GM20431 (cell line): Measurements from ENCODE around the gene CD109.

ENCODE experiments used
- in situ Hi-C: fragments of 300-500 bp; cut with MseI, MboI; formaldehyde crosslinking; loops from one replicate; pipeline ENCODE4 v1.15.0; 2020; ENCODE audit warnings: low sequenced_read_pairs; ENCODE audit not compliant: unreplicated experiment

CD109 gene

DNA sequence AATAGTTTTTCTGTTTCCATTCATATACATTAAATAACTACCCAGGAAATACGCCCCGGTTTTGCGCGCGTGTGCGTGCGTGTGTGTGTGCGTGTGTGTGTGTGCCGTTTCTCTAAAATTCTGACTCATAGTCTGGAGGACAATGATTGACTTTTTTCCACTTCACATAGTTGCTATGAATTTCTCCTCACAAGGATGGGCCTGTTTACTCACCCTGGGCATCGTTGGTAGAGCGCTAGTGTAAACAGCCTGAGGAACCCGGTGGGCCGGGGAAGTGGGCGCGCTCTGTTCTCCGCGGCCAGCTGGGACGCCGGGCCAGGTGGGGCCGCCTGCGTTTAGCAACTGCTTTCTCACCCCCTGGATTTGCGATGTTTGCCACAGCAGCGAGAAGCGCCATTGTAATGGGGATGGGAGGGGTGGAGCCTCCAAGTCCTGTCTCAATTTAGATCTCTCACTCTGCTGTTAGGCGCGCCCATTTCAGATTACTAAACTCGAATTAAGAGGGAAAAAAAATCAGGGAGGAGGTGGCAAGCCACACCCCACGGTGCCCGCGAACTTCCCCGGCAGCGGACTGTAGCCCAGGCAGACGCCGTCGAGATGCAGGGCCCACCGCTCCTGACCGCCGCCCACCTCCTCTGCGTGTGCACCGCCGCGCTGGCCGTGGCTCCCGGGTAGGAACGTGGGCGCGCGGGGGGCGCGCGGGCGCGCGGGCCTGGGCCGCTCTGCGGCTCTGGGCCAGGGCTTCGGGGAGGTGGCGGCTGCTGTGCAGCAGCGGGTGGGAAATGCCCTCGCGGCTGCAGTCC, at the start of gene CD109:
Gene CD109 (plus strand): TSS at position 585 of the 803 bp plus-strand sequence. CDS start 13 bp downstream, at position 598.
- in situ Hi-C loops = no loop called here

GRCh38 chr6:73648166-73648565, 47.8 kb upstream of the CD109 start:
- in situ Hi-C loops = no loop called here

GRCh38 chr6:73649783-73650182, 46.2 kb upstream of the CD109 start:
- in situ Hi-C loops = no loop called here

DNA sequence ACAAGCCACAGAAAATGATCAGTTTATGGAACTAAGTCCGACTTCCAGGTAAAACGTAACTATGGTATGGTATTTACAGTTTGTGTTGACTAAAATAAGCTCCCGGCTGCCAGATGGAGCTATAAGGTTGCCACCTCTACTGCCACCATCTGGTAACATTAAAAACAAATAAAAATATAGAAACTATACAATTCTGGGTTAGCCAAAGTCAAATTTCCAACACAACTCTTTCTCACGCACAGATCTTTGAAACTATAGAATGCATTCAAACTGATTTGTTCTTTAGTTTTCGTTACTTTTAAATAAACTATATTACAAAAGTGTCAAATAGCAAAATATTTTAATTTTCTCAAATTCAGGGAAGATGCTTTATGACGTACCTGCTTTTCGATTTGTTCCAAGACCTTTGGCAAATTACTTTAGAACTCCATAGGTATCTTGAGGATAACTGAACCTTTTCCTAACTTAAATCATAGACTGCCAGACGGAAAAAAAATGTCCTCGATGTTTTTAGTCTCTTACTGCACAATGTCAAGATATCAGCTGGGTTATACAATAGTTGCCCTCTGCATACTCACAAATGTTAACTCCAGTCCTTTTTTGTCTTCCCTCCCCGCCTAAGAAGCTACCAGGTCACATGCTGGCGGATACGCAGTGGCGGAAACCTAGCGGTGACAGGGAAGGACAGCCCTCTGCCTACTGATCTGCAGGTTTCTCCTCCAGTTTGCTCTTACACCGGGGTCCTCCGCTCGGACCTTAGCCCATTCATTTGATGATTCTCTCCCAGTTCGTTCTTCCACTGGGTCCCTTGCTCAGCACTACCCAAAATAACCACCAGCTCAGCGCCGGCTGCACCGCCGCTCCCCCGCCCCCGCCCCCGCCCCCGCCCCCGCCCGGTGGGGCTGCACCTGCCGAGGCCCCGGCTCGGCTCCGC, 43.1 kb upstream of the CD109 start:
- in situ Hi-C loops = no loop called here

GRCh38 chr6:73653571-73654424, 42.2 kb upstream of the CD109 start, which contains the start of gene SLC17A5:
TSS of gene SLC17A5 (minus strand) at chr6:73653992. CDS start at chr6:73653886, 106 bp downstream.
- in situ Hi-C loops = no loop called here

DNA sequence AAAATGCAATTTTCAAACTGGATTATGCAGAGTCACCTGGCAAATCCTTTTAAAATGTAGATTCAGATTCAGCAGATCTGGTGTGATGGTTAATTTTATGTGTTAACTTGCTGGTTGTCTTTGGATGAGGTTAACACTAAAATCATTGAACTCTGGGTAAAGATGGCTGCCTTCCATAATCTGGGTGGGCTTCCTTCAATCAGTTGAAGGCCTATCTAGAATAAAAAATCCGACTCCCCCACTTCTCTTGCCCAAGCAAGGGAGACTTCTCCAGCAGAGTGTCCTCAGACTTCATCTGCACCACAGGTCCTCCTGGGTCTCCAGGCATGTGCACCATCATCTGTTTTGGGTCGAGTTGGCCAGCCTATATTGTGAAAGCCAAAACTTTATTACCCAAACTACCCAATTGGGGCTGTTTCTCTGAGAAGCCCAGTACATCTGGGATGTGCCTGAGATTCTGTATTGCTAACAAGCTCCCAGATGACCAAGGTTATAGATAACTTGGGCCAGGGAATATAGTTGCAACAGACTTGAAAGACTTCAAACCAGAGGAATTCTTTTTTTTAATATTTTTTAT, 40.6 kb upstream of the CD109 start:
- in situ Hi-C loops = no loop called here

DNA sequence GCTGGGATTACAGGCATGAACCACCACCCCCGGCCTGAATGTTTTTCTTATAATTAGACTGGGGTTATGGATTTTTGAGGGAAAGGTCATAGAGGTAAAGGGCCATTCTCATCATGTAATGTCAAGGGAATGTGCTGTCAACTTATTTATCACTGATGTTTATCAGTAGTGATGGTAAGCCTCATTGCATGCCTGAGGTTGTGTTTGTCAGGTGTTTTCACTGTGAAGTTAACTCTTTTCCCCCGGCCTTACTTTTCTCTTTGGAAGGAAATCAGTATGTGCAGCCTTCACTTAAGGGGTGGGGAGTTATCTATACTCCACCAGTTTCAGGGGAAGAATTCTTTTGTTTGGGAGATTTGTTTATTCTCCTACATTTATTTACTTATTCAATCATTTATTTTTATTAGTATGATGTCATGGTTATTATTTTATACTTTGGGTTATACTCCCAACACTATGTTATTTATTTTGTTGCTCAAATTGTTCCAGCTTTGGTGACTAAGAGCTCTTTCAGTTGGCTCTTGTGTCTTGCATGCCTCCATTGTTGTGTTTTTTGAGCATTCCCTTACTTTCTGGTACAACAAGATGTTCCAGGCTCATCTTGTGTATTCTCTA, 39.4 kb upstream of the CD109 start:
- in situ Hi-C loops = no loop called here

DNA sequence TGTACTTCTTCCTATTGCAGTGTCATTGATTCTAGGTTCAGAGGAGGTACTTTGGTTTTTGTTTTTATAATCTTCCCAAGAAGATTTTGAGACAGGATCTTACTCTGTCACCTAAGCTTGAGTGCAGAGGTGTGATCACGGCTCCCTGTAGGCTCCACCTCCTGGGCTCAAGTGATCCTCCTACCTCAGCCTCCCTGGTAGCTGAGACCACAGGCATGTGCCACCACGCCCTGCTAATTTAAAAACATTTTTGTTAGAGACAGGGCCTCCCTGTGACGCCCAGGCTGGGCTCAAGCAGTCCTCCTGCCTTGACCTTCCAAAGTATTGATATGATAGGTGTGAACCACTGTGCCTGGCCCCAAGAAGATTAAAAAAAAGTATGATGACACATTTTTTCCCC, 38.8 kb upstream of the CD109 start:
- in situ Hi-C loops = no loop called here

GRCh38 chr6:73664701-73665100, 31.3 kb upstream of the CD109 start:
- in situ Hi-C loops = no loop called here

GRCh38 chr6:73665686-73666319, 30.2 kb upstream of the CD109 start:
- in situ Hi-C loops = no loop called here

DNA sequence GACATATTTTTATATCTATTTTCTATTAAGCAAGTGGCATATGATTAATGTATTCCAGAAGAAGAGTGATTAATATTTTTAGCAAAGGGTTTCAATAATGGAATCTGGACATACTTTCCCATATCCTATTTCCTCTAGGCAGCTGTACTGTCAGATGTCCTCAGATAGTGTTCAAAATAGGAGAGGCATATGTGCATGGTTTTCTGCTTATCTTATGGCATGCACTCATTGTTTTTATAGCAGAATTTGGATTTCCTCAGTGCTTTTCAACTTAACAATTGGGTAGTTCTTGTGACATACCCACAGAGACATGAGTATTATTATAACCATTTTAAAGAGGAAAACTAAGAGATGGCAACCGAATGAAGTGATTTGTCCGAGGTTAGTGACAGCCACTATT, 29.6 kb upstream of the CD109 start:
- in situ Hi-C loops = no loop called here

DNA sequence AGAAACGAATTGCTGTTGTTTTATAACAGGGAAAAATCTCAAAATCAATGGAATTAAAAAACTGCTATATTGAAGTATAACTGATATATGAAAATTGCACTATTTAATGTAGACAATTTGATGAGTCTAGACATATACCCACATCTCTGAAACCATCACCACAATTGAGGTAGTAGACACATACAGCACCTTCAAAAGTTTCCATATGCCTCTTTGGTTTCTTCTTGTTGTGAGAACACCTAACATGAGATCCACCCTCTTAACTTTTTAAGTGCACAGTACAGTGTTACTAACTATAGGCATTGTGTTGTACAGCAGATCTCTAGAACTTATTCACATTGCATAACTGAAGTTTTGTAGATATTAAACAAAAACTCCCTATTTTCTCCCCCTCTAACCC, 28.2 kb upstream of the CD109 start:
- in situ Hi-C loops = no loop called here

- in situ Hi-C loops = no loop called here
Measured at GRCh38 chr6:73669005-73669404, 27.0 kb upstream of the CD109 start.

GRCh38 chr6:73671911-73672685, 23.9 kb upstream of the CD109 start:
- in situ Hi-C loops = no loop called here

GRCh38 chr6:73675466-73676098, 20.4 kb upstream of the CD109 start:
- in situ Hi-C loops = loop anchor here (5.0 kb wide), 1 partner anchor 57 kb away; no protein-coding TSS in a partner anchor

GRCh38 chr6:73679009-73679408, 17.0 kb upstream of the CD109 start:
- in situ Hi-C loops = loop anchor here (5.0 kb wide), 1 partner anchor 53 kb away; no protein-coding TSS in a partner anchor

GRCh38 chr6:73679846-73680245, 16.2 kb upstream of the CD109 start:
- in situ Hi-C loops = loop anchor here (5.0 kb wide), 1 partner anchor 52 kb away; no protein-coding TSS in a partner anchor
